PC-3 (cell line): Measurements from ENCODE around the gene CTDNEP1. TPM values are rescaled to one million over a fixed set of nuclear protein-coding genes. Genes with fewer than 3 reads are reported as not detected.

Experiments used
- ATAC-seq: fragments of 200-7000 bp; cut with Tn5 transposase; 2 replicates; pipeline ENCODE4 v1.9.1; 2020; ENCODE audit warnings: mild to moderate bottlenecking, moderate library complexity
- BruUV-seq: library from RNA; stranded (reverse); fragments of 400-500 nt; replicated peaks from 2 replicates; lab custom pipeline; 2021; lab: Mats Ljungman, UMichigan
- CTCF ChIA-PET: fragments of 300-600 bp; sonication (Branson Sonifier 250); formaldehyde crosslinking; loops from one replicate; lab custom pipeline; 2022; ENCODE audit warnings: antibody characterized with exemption; lab: Charles Lee
- POLR2A ChIA-PET: fragments of 300-600 bp; sonication (Branson Sonifier 250); formaldehyde crosslinking; loops from one replicate; lab custom pipeline; 2022; ENCODE audit warnings: antibody characterized with exemption; ENCODE audit not compliant: unreplicated experiment; lab: Charles Lee
- DNase-seq: peaks from one replicate; pipeline ENCODE4 v3.0.0-alpha.2; 2015
- H2AFZ ChIP-seq: fragments of 300-600 bp; sonication (generic); 2 replicates; pipeline ENCODE4 v1.6.0; 2016; ENCODE audit warnings: antibody characterized with exemption, low read length
- H3F3A ChIP-seq: fragments of 300-600 bp; sonication (generic); one replicate; pipeline ENCODE4 v1.6.0; 2017; ENCODE audit warnings: antibody characterized with exemption, low read length, control low read depth, mild to moderate bottlenecking; ENCODE audit not compliant: unreplicated experiment
- H3K27ac ChIP-seq: fragments of 300-600 bp; sonication (generic); 2 replicates; pipeline ENCODE4 v1.5.1; 2016; ENCODE audit warnings: mild to moderate bottlenecking, low read length
- H3K27me3 ChIP-seq: fragments of 300-600 bp; sonication (generic); 2 replicates; pipeline ENCODE4 v1.6.1; 2016; ENCODE audit warnings: low read length, mixed read lengths
- H3K36me3 ChIP-seq: fragments of 300-600 bp; sonication (generic); 2 replicates; pipeline ENCODE4 v1.6.1; 2016; ENCODE audit warnings: low read depth, mixed run types, low read length, mixed read lengths
- H3K4me1 ChIP-seq: fragments of 300-600 bp; sonication (generic); 2 replicates; pipeline ENCODE4 v1.5.1; 2016; ENCODE audit warnings: low read length; ENCODE audit not compliant: insufficient read depth
- H3K4me2 ChIP-seq: fragments of 300-600 bp; sonication (generic); 2 replicates; pipeline ENCODE4 v1.6.0; 2016; ENCODE audit warnings: low read length
- H3K4me3 ChIP-seq: fragments of 300-600 bp; sonication (generic); 2 replicates; pipeline ENCODE4 v1.5.1; 2016; ENCODE audit warnings: mild to moderate bottlenecking, low read length, mixed read lengths
- H3K79me2 ChIP-seq: fragments of 300-600 bp; sonication (generic); 2 replicates; pipeline ENCODE4 v1.6.1; 2017; ENCODE audit warnings: low read length, mixed read lengths
- H3K9ac ChIP-seq: fragments of 300-600 bp; sonication (generic); 2 replicates; pipeline ENCODE4 v1.6.0; 2016; ENCODE audit warnings: mild to moderate bottlenecking, low read length
- H3K9me2 ChIP-seq: fragments of 300-600 bp; sonication (generic); replicated peaks from 2 replicates; pipeline ENCODE4 v1.6.1; 2016; ENCODE audit warnings: mixed run types, low read length, mixed read lengths
- H3K9me3 ChIP-seq: fragments of 300-600 bp; sonication (generic); 2 replicates; pipeline ENCODE4 v1.6.1; 2016; ENCODE audit warnings: low read length, mixed read lengths
- H4K20me1 ChIP-seq: fragments of 300-600 bp; sonication (generic); 2 replicates; pipeline ENCODE4 v1.6.1; 2016; ENCODE audit warnings: low read length, mixed read lengths
- CTCF ChIP-seq: fragments of 300-600 bp; sonication (generic); conservative IDR thresholded peaks from 2 replicates; pipeline ENCODE4 v1.5.1; 2017; ENCODE audit warnings: antibody characterized with exemption, low read depth, mild to moderate bottlenecking, low read length
- EZH2 ChIP-seq: fragments of 300-600 bp; sonication (generic); IDR thresholded peaks from one replicate; pipeline ENCODE4 v1.6.1; 2017; ENCODE audit warnings: antibody characterized with exemption, mild to moderate bottlenecking, low read length; ENCODE audit not compliant: unreplicated experiment
- EZH2phosphoT487 ChIP-seq: fragments of 300-600 bp; sonication (generic); IDR thresholded peaks from 2 replicates; pipeline ENCODE4 v1.6.1; 2018; ENCODE audit warnings: mild to moderate bottlenecking, antibody characterized with exemption, low read length, borderline replicate concordance
- intact Hi-C: fragments of 100-400 bp; cut with micrococcal nuclease; formaldehyde crosslinking; loops from 2 replicates; pipeline ENCODE4 v1.9.0; 2023
- total RNA-seq: library from RNA; depleted of rRNA; stranded (reverse); fragments of >200 nt; gene quantifications from 2 replicates; pipeline ENCODE4 v1.2.3, GENCODE V29; 2014

The CTDNEP1 gene
- total RNA-seq, 1 experiment from 2014 or later: 52.4 TPM

GRCh38 chr17:7290685-7291084 lies 39.2 kb upstream of the CTDNEP1 start:
- Histone ChIP-seq H3K9me3 (no peaks in the 10 kb centered on the region), H4K20me1 (no peaks in the 10 kb centered on the region), H3K4me3 (no peak overlapping the region), H3K27me3 (no peaks in the 10 kb centered on the region), H3K27ac (no peak overlapping the region), H3K9ac (no peak overlapping the region), H2AFZ (no peak overlapping the region), H3K4me1 (peaks cover 3% of the 10 kb centered on the region; the same call in 1 of the 2 replicates), H3K36me3 (no peaks in the 10 kb centered on the region), H3K79me2 (no peaks in the 10 kb centered on the region), H3K4me2 (no peak overlapping the region), H3K9me2 (no peaks in the 10 kb centered on the region), H3F3A (no peaks in the 10 kb centered on the region)
- BruUV-seq: no TSS peak
- ATAC-seq (no peak), DNase-seq (no peak)
- ChIA-PET POLR2A (no interaction called here), CTCF (no interaction called here)
- TF ChIP-seq CTCF: no peak
- no peak for TF ChIP-seq EZH2phosphoT487
- no peak for TF ChIP-seq EZH2
- intact Hi-C loops: no loop called here

GRCh38 chr17:7290166-7290565 lies 38.6 kb upstream of the CTDNEP1 start:
- H3K4me3 ChIP-seq: no peak overlapping the region
- ChIA-PET POLR2A (interaction anchor here (0.5 kb wide), 1 partner anchor 69 kb away, joined by 3 read pairs; no protein-coding TSS in a partner anchor), CTCF (no interaction called here)
- intact Hi-C loops: no loop called here
- no peaks in the 10 kb centered on the region for H3K9me2 ChIP-seq
- ATAC-seq (no peak), DNase-seq (no peak)
- no peaks in the 10 kb centered on the region for H3K36me3 ChIP-seq
- no peaks in the 10 kb centered on the region for H3K79me2 ChIP-seq
- no TSS peak for BruUV-seq
- H3K27me3 ChIP-seq: no peaks in the 10 kb centered on the region
- no peak overlapping the region for H3K27ac ChIP-seq
- no peak overlapping the region for H2AFZ ChIP-seq
- H3K4me1 ChIP-seq: peaks cover 3% of the 10 kb centered on the region; the same call in 1 of the 2 replicates
- TF ChIP-seq EZH2phosphoT487 (no peak), EZH2 (no peak), CTCF (no peak)
- H3F3A ChIP-seq: no peaks in the 10 kb centered on the region
- H3K9me3 ChIP-seq: no peaks in the 10 kb centered on the region
- no peak overlapping the region for H3K4me2 ChIP-seq
- no peaks in the 10 kb centered on the region for H4K20me1 ChIP-seq
- H3K9ac ChIP-seq: no peak overlapping the region

GRCh38 chr17:7289256-7290032 lies 37.9 kb upstream of the CTDNEP1 start:
- Histone ChIP-seq H3K4me1 (no peaks in the 10 kb centered on the region), H2AFZ (no peak overlapping the region), H3K9me2 (no peaks in the 10 kb centered on the region), H3K27me3 (no peaks in the 10 kb centered on the region), H4K20me1 (no peaks in the 10 kb centered on the region), H3K79me2 (no peaks in the 10 kb centered on the region), H3K27ac (no peak overlapping the region), H3K4me3 (no peak overlapping the region), H3K4me2 (no peak overlapping the region), H3K9ac (no peak overlapping the region), H3K9me3 (no peaks in the 10 kb centered on the region), H3K36me3 (no peaks in the 10 kb centered on the region), H3F3A (no peaks in the 10 kb centered on the region)
- CTCF ChIA-PET: no interaction called here
- DNase-seq (no peak), ATAC-seq (no peak)
- BruUV-seq: no TSS peak
- POLR2A ChIA-PET: interaction anchor here (0.5 kb wide), 1 partner anchor 68 kb away, joined by 3 read pairs; no protein-coding TSS in a partner anchor
- TF ChIP-seq EZH2 (no peak), CTCF (no peak), EZH2phosphoT487 (no peak)
- intact Hi-C loops: no loop called here
